Measurements from ENCODE around the gene SYNE1. TPM values are rescaled to one million over a fixed set of nuclear protein-coding genes. Genes with fewer than 3 reads are reported as not detected.
"Not testable (repeated sequence)": the region's sequence is repeated elsewhere in the genome, so short reads cannot be mapped to it uniquely, and the experiment has no call there.

SYNE1 gene
- total and polyA plus RNA-seq, 9 donors = 57.0 to 141 (median 97.5) TPM

DNA sequence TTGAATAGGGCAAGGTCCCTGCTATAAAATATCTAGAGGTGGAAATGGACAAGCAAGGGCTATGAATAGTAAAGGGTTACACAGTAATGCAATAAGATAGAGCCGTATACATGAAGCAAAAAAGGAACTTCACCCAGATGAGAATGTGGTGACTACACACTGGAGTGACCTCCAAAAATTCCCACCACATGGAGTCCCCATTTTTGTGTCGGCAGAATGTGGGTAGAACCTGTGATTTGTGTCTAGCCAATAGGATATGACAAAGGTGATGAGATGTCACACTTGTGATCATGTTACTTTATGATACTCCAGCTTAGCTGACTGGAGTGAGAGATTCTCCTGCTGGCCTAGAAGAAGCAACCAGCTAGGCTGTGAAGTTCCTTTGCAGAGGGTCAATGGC is 96.8 kb downstream of the SYNE1 start:
- no peak overlapping the region for H3K4me3 ChIP-seq (ENCODE audit: low read length)
- DNase-seq = no peak
- no CpG with 5 or more reads among the region's 2 CpGs for WGBS (ENCODE audit: insufficient coverage)
- no peaks in the 10 kb centered on the region for H3K27me3 ChIP-seq (ENCODE audit: control insufficient read depth, insufficient read depth, low read length)
- no peaks in the 10 kb centered on the region for H3K9me3 ChIP-seq (replicated peaks; ENCODE audit: control insufficient read depth, low read depth, low read length)
- no peaks in the 10 kb centered on the region for H3K4me1 ChIP-seq (ENCODE audit: control insufficient read depth, insufficient read depth, low read length)
- H3K27ac ChIP-seq (ENCODE audit: low read length) = no peak overlapping the region
- H3K36me3 ChIP-seq (ENCODE audit: control insufficient read depth, insufficient read depth, low read length) = no peaks in the 10 kb centered on the region

DNA sequence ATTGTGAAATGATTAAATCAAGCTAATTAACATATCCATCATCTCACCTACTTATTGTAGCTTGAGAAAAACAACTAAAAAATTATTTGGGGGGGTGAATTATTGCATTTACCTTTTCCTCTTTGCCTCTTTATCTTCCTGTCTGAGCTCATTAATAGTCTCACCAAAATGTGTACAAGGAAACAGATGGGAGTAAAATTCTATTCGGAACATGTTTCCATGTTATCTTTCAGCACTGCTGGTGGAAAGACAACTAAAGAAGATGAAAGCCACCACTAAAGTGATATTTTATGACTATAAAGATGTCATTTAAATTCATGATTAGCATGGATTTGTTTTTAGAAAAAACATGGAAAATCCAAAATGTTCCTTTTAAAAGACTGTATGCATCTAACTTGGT is 102.6 kb downstream of the SYNE1 start:
- DNase-seq = no peak
- Histone ChIP-seq H3K9me3 (replicated peaks; ENCODE audit: control insufficient read depth, low read depth, low read length) (peaks cover 3% of the 10 kb centered on the region), H3K4me3 (ENCODE audit: low read length) (no peak overlapping the region), H3K27ac (ENCODE audit: low read length) (no peak overlapping the region), H3K27me3 (ENCODE audit: control insufficient read depth, insufficient read depth, low read length) (no peaks in the 10 kb centered on the region), H3K4me1 (ENCODE audit: control insufficient read depth, insufficient read depth, low read length) (no peaks in the 10 kb centered on the region), H3K36me3 (ENCODE audit: control insufficient read depth, insufficient read depth, low read length) (no peaks in the 10 kb centered on the region)
- WGBS (ENCODE audit: insufficient coverage) = no CpG with 5 or more reads among the region's 1 CpG

DNA sequence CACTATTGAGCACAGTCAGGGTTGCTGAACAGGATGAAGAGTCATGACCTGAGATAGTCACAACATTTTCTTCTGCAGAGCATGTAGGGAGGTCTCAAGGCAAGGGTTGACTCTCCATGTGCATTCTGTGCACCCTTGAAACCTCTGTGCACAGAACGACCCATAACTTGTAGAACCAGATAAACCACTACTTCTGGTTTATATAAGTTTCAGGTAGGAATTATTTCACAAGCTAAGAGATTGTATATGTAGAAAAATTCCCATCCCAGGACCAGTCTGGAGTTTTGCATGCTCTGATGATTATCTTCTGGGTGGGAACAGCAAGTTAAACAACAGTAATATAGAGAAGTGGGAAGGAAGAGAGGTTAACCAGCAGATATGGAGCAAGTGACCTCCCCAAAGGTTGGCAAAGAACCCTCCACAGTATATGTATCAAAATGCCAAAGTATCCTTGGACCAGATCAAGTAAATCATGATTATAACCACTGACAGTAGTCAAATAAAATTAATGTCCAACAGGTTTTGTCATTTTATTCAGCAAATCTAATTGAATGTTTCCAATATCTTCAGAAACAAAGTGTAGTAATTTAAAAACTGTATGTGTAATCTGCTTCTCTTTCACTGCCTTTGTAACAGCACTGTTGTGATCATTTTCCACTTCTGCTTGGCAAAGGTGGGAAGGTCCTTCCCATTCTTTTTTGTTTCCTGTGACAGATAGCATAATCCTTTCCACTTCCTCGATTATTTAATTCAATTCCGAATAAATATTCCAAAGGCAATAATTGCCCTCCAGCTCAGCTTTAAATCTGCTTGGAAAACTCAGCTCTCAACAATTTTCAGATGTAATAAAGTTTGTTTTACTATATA is 104.4 kb downstream of the SYNE1 start:
- no peak overlapping the region for H3K27ac ChIP-seq (ENCODE audit: low read length)
- no peaks in the 10 kb centered on the region for H3K4me1 ChIP-seq (ENCODE audit: control insufficient read depth, insufficient read depth, low read length)
- H3K4me3 ChIP-seq (ENCODE audit: low read length) = no peak overlapping the region
- H3K9me3 ChIP-seq (replicated peaks; ENCODE audit: control insufficient read depth, low read depth, low read length) = peaks cover 3% of the 10 kb centered on the region
- no peaks in the 10 kb centered on the region for H3K27me3 ChIP-seq (ENCODE audit: control insufficient read depth, insufficient read depth, low read length)
- no CpG with 5 or more reads among the region's 3 CpGs for WGBS (ENCODE audit: insufficient coverage)
- no peaks in the 10 kb centered on the region for H3K36me3 ChIP-seq (ENCODE audit: control insufficient read depth, insufficient read depth, low read length)
- DNase-seq = no peak

DNA sequence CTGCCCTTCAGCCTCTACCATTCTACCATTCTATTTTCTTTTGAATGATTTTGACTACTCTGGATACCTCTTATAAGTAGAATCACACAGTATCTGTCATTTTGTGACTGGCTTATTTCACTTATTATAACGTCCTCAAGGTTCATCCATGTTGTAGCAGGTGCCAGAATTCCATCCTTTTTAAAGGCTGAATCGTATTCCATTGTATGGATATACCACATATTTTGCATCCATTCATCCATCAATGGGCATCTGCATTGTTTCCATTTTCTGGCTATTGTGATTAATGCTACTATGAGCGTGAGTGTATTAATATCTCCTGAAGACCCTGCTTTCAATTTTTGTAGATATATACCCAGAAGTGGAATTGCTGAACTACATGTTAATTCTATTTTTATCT is 105.5 kb downstream of the SYNE1 start:
- WGBS (ENCODE audit: insufficient coverage) = no CpG with 5 or more reads among the region's 3 CpGs
- H3K36me3 ChIP-seq (ENCODE audit: control insufficient read depth, insufficient read depth, low read length) = no peaks in the 10 kb centered on the region
- DNase-seq = no peak
- H3K4me3 ChIP-seq (ENCODE audit: low read length) = no peak overlapping the region
- H3K27ac ChIP-seq (ENCODE audit: low read length) = no peak overlapping the region
- peaks cover 3% of the 10 kb centered on the region for H3K9me3 ChIP-seq (replicated peaks; ENCODE audit: control insufficient read depth, low read depth, low read length)
- H3K4me1 ChIP-seq (ENCODE audit: control insufficient read depth, insufficient read depth, low read length) = no peaks in the 10 kb centered on the region
- H3K27me3 ChIP-seq (ENCODE audit: control insufficient read depth, insufficient read depth, low read length) = no peaks in the 10 kb centered on the region

DNA sequence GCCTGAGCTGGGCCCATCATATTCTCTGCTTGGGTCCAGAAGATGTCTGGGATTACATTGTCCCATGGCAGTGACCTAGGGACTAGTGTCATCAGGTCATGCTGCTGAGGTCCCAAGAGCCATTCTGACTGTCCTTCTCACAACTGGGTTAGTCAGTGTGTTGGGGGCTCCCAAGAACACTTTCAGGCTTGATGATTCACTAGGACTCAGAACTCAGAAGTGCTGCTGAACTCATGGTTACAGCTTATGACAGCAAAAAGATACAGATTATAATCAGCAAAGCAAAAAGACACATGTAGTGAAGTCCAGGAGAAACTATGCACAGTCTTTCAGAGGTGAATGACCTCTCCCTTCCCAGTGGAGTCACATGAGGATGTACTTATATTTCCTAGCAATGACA is 107.8 kb downstream of the SYNE1 start:
- no peaks in the 10 kb centered on the region for H3K4me1 ChIP-seq (ENCODE audit: control insufficient read depth, insufficient read depth, low read length)
- H3K27me3 ChIP-seq (ENCODE audit: control insufficient read depth, insufficient read depth, low read length) = no peaks in the 10 kb centered on the region
- no peak for DNase-seq
- no peak overlapping the region for H3K27ac ChIP-seq (ENCODE audit: low read length)
- no peaks in the 10 kb centered on the region for H3K36me3 ChIP-seq (ENCODE audit: control insufficient read depth, insufficient read depth, low read length)
- H3K4me3 ChIP-seq (ENCODE audit: low read length) = no peak overlapping the region
- H3K9me3 ChIP-seq (replicated peaks; ENCODE audit: control insufficient read depth, low read depth, low read length) = peaks cover 3% of the 10 kb centered on the region

DNA sequence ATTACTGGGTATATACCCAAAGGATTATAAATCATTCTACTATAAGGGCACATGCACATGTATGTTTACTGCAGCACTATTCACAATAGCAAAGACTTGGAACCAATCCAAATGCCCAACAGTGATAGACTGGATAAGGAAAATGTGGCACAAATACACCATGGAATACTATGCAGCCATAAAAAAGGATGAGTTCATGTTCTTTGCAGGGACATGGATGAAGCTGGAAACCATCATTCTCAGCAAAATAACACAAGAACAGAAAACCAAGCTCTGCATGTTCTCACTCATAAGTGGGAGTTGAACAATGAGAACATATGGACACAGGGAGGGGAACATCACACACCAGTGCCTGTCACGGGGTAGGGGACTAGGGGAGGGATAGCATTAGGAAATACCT is 123.0 kb downstream of the SYNE1 start:
- H3K4me1 ChIP-seq (ENCODE audit: control insufficient read depth, insufficient read depth, low read length); H3K27me3 ChIP-seq (ENCODE audit: control insufficient read depth, insufficient read depth, low read length); H3K36me3 ChIP-seq (ENCODE audit: control insufficient read depth, insufficient read depth, low read length); H3K27ac ChIP-seq (ENCODE audit: low read length); H3K9me3 ChIP-seq (replicated peaks; ENCODE audit: control insufficient read depth, low read depth, low read length); H3K4me3 ChIP-seq (ENCODE audit: low read length); DNase-seq: not testable (repeated sequence)
- no CpG with 5 or more reads among the region's 1 CpG for WGBS (ENCODE audit: insufficient coverage)

DNA sequence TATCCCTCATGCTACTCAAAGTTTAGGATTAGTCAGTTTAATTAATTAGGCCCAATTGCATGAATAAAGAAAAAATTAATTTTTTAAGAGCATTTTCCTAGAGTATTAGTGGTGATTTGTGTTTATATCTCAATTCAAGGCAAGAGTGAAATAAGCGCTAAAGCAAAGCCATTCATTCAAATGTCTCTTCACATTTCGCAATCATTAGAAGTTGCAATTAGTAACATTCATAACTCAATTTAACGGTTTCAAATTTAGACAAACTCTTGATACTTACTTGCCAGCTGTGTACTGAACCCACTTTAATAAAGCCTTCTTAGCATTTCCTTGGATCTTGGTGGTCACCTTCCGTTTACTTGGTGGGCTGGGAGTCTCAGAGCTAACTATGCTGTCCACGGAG is 127.2 kb downstream of the SYNE1 start:
- WGBS (ENCODE audit: insufficient coverage) = 90% methylated on average over 3 of the region's 5 CpGs
- Histone ChIP-seq H3K9me3 (replicated peaks; ENCODE audit: control insufficient read depth, low read depth, low read length) (no peaks in the 10 kb centered on the region), H3K36me3 (ENCODE audit: control insufficient read depth, insufficient read depth, low read length) (no peaks in the 10 kb centered on the region), H3K4me3 (ENCODE audit: low read length) (no peak overlapping the region), H3K4me1 (ENCODE audit: control insufficient read depth, insufficient read depth, low read length) (no peaks in the 10 kb centered on the region), H3K27me3 (ENCODE audit: control insufficient read depth, insufficient read depth, low read length) (no peaks in the 10 kb centered on the region), H3K27ac (ENCODE audit: low read length) (no peak overlapping the region)
- DNase-seq = no peak

DNA sequence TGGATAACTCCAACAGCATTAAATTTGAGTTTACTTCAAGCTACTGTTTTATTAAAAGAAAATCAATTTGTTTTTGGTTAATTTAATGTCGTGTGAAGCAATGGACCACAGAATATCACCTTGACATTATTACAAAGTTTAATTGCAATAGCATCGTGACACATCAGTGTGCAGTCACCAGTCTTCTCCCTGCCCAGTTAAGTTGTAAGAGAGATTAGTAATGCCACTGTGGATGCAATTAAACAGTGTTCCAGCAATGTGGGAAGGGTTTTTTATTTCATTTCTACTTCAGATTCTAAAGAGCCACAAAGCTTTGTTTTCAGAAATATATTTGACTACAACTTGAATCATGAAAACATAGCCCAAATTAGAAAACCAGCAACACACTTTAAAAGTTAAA is 128.7 kb downstream of the SYNE1 start:
- Histone ChIP-seq H3K27me3 (ENCODE audit: control insufficient read depth, insufficient read depth, low read length) (no peaks in the 10 kb centered on the region), H3K9me3 (replicated peaks; ENCODE audit: control insufficient read depth, low read depth, low read length) (no peaks in the 10 kb centered on the region), H3K36me3 (ENCODE audit: control insufficient read depth, insufficient read depth, low read length) (no peaks in the 10 kb centered on the region), H3K4me3 (ENCODE audit: low read length) (no peak overlapping the region), H3K4me1 (ENCODE audit: control insufficient read depth, insufficient read depth, low read length) (no peaks in the 10 kb centered on the region), H3K27ac (ENCODE audit: low read length) (no peak overlapping the region)
- WGBS (ENCODE audit: insufficient coverage) = no CpG with 5 or more reads among the region's 2 CpGs
- no peak for DNase-seq

DNA sequence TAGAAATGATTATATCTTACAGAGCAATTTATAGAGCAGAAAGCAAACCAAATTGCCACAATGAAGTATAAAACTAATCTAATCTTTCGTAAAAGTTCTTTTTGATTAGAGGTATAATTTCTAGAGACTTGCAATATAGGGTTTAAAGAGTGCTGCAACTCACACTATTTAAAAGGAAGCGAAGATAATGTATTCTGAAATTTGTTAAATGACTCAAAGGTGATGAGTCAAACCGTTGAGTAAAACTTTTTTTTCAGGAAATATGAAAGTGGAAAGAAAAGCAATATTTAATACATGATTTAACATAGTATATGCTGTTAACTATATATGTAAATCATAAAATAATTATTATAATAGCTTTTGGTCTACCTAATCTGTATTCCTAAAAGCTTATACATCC is 133.6 kb downstream of the SYNE1 start:
- no peak overlapping the region for H3K27ac ChIP-seq (ENCODE audit: low read length)
- H3K4me1 ChIP-seq (ENCODE audit: control insufficient read depth, insufficient read depth, low read length) = no peaks in the 10 kb centered on the region
- no CpG with 5 or more reads among the region's 3 CpGs for WGBS (ENCODE audit: insufficient coverage)
- no peaks in the 10 kb centered on the region for H3K9me3 ChIP-seq (replicated peaks; ENCODE audit: control insufficient read depth, low read depth, low read length)
- no peaks in the 10 kb centered on the region for H3K36me3 ChIP-seq (ENCODE audit: control insufficient read depth, insufficient read depth, low read length)
- DNase-seq = no peak
- no peaks in the 10 kb centered on the region for H3K27me3 ChIP-seq (ENCODE audit: control insufficient read depth, insufficient read depth, low read length)
- no peak overlapping the region for H3K4me3 ChIP-seq (ENCODE audit: low read length)

DNA sequence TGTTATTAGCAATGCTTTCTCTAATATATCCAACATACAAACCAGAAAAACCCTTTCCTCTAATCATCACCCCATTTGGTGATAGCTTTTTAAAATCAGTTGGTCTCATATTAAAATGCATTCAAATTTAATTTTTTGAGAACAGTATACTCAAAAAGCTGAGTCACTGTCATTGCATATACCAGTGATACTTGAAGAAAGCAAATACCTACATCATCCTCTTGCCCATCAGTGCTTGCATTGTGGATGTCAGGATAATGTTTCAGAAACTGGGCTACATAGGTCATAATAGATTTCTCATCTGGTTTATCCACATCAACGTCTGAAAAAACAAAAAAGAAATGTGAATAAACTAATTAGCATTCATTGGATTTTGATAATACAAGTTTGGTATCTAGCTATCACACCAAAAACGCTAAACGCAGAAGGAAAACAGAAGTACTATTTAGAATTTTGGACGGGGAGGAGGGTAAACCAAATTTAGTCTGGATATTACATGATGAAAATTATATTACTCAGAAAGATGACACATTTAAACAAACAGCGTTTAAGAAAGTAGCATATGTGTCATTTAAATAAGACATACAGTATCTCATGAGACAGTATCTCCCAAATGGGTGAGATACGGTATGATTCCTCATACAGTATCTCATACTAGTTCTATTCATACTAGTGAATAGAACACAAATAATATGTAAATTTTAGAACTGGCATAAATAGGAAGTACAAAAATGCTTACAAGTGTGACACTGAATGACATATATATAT is 134.6 kb downstream of the SYNE1 start:
- H3K9me3 ChIP-seq (replicated peaks; ENCODE audit: control insufficient read depth, low read depth, low read length) = no peaks in the 10 kb centered on the region
- no CpG with 5 or more reads among the region's 6 CpGs for WGBS (ENCODE audit: insufficient coverage)
- no peaks in the 10 kb centered on the region for H3K27me3 ChIP-seq (ENCODE audit: control insufficient read depth, insufficient read depth, low read length)
- no peaks in the 10 kb centered on the region for H3K4me1 ChIP-seq (ENCODE audit: control insufficient read depth, insufficient read depth, low read length)
- H3K27ac ChIP-seq (ENCODE audit: low read length) = no peak overlapping the region
- H3K36me3 ChIP-seq (ENCODE audit: control insufficient read depth, insufficient read depth, low read length) = no peaks in the 10 kb centered on the region
- no peak for DNase-seq
- no peak overlapping the region for H3K4me3 ChIP-seq (ENCODE audit: low read length)

Data from muscle of leg (tissue), 11 donors.